HT1080 (cell line): Measurements from ENCODE around the gene SUSD3. TPM values are rescaled to one million over a fixed set of nuclear protein-coding genes. Genes with fewer than 3 reads are reported as not detected.

Source experiments
- DNase-seq: peaks from one replicate; pipeline ENCODE4 v3.0.0-alpha.2; 2015; ENCODE audit warnings: low read depth
- total RNA-seq: library from RNA; depleted of rRNA; stranded (reverse); fragments of >200 nt; shearing (Covaris generic); gene quantifications from 2 replicates; pipeline ENCODE4 v1.2.3, GENCODE V29; 2014

The SUSD3 gene
- total RNA-seq, 1 experiment from 2014 or later: not detected

DNA sequence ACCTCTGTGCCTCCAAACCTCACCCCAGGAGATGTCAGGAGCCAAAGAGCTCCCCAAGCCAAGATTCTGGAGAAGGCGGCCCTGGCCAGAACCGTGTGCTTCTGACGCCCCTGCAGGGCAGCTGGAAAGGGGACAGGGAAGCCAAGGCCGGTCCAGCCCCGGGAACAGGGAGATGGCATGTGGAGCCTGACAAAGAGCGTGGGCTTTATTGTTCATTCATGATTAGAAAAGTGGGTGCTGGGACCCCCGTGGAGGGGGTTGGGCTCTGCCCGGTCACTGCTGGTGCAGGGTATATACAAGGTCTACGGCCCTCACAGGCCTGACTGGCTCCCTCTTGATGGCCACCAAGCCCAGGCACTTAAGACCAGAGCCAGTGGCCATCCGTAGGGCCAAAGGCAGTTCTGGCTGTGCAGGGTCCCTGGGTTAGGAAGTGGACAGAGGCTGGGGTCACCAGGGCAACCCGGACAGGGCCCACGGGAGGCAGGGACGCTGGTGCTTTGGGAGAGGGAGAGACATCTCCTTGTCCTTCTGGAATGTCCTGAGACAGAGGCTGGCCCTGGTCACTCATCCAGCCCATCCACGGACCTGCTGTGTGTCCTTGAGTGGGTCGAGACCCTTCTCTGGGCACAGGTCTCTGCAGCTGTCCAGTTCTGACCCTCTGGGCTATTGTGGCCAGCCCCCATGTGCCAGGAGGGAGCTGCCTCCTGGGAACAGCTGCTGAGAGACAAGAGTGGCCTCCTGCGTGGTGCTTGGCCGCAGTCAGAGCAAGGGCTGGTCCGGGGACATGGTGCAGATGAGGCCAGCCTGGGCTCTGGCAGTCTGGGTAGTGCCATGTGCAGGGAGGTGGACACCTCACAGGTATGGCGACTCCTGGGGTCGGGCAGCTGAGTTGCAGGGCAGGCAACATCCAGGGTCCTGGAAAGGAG, 63.1 kb downstream of the SUSD3 start:
- DNase-seq: no peak

- DNase-seq: no peak
Measured at GRCh38 chr9:93122721-93123221, 64.3 kb downstream of the SUSD3 start.

GRCh38 chr9:93123561-93124283, 65.2 kb downstream of the SUSD3 start:
- DNase-seq: no peak

GRCh38 chr9:93124793-93125192, 66.3 kb downstream of the SUSD3 start:
- no peak for DNase-seq

- DNase-seq: no peak
Measured at GRCh38 chr9:93125331-93125894, 66.9 kb downstream of the SUSD3 start.

DNA sequence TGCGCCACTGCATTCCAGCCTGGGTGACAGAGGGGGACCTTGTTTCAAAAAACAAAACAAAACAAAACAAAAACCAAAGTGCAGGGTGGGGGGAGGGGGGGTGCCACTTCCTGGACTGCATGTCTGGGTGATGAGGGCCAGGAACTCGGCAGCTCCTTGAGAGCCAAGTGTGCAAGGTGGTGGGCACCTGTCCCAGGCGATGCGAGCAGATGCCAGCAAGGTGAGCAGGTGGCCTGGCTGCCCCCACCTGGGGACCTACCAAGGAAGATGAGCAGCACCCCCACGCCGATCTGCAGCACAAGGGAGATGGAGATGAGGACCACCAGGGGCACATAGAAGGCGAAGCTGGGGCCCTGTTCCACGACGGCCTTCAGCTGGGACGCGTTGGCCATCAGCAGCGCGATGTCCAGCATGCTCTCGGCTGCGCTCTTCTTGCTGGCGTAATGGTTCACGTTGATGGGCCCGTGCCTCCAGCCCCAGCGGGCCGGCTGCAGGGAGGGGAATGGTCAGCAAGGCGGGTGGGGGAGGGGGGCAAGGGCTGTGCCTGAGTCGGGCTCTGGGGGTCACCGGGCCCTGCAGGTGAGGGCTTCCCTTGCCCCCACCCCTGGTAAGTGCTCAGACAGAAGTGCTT, 67.8 kb downstream of the SUSD3 start:
- no peak for DNase-seq

GRCh38 chr9:93126825-93127368, 68.4 kb downstream of the SUSD3 start:
- no peak for DNase-seq

- DNase-seq: no peak
Measured at GRCh38 chr9:93127395-93127911, 69.0 kb downstream of the SUSD3 start.

- DNase-seq: no peak
Measured at GRCh38 chr9:93128011-93128714, 69.7 kb downstream of the SUSD3 start.

GRCh38 chr9:93128715-93129224, 70.3 kb downstream of the SUSD3 start:
- DNase-seq: no peak

GRCh38 chr9:93129286-93129685, 70.8 kb downstream of the SUSD3 start:
- DNase-seq: no peak

DNA sequence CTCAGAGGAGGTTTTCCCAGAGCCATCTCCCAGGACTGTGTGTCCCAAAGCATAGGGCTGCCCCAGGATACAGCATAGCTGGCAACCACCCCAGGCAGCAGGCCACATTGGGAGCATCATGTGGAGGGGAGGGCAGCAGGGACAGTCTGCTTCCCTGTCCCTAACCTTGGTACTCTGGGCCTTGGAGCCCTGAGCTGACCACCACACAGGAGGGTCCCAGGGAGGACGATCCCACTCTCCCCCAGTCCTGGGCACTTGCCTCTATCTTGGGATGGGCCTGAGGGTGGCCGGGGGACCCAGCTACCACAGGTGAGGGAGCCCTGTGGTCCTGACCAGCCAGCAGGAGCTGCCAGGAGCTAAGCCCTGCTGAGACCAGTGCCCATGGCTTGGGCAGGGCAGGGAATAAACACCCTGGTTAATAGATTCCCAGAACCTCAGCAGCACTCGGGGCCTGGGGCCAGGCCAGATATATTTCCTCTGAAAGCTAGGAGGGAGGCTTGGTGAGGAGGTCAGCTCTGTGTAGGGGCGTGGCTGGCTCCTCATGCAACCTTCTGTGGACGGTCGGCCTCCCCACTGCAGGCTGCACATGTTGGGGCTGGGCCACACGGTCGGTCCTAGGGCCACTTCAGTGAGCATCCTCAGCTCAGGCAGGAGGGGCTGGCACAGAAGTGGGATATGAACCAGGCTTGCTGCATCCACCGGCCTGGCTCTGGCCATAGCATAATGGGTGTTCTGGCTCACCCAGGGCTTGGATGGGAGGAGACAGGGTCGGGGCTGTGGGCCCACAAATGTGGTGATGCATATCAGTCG, 71.4 kb downstream of the SUSD3 start:
- DNase-seq: no peak

DNA sequence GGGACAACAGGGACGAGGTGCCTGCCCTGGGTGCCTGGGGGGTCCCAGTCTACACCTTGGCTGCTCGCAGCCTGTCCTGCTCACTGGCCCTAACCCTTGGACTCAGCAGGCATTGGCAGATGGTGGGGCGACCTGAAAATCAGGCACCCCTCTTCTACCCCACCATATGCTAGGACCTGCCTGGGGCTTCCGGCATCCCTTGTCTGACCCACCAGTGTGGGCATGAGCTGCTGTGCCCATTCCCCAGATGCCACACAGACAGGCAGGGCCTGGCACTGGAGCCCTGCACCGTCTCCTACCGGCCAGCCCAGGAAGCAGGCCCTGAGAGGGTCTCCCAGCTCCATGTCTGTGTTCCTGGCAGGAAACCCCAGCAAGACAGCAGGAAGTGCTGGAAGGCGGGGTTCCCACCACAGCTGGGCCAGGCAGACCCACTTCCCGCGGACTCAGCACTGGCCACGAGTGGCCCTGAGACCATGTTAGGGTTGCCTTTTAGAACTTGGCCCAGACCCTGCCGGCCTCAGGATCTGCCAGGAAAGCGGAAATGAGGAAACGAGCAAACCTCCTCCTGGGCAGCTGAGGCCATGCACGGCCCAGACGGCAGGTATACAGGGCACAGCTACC, 72.5 kb downstream of the SUSD3 start:
- DNase-seq: no peak

- no peak for DNase-seq
Measured at GRCh38 chr9:93131599-93132286, 73.2 kb downstream of the SUSD3 start.

GRCh38 chr9:93132287-93132927, 73.9 kb downstream of the SUSD3 start:
- no peak for DNase-seq

DNA sequence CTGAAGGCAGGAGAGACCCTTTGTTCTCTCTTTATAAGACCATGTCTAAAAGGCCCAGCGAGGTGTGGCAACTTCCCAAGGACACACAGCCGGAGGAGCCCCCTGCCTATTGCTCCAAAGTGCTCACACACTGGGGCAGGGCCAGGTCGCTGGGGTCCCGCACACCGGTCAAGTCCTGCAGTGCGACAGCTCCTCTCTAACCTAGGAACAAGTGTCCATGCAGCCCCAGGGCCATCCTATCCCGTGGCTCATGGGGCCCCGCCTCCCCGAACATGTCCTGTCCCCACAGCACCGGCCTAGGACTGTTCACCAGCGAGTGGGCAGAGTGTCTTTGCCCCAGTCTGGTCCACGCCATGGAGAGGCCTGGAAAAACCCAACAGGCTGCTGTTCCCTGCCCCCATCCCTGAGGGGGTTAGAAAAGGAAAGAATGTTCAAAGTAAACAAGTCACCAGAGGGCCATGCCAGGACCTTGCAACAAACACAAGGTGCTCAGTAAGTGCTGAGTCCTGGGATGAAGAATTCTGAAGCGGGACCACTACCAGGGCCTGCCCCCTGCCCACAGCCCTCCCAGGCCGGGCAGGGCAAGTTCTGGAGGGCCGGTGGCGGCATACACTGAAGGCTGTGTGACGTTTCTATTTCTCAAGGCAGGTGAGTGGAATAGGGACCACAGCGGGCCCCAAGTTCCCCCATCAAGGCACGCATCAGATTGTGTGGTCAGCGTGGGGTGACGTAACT, 74.6 kb downstream of the SUSD3 start:
- no peak for DNase-seq

- peak; percentile 41 for DNase-seq
Measured at GRCh38 chr9:93133681-93134014, 75.1 kb downstream of the SUSD3 start.
